Astrocyte of the cerebellum (primary cell): Measurements from ENCODE around the gene CTPS1.

Experiments used
- DNase-seq: peaks from one replicate; pipeline ENCODE4 v3.0.0-alpha.2; 2011; ENCODE audit warnings: low read depth
- H3K4me3 ChIP-seq: 2 replicates; pipeline ENCODE4 v1.5.1; 2011; ENCODE audit warnings: mild to moderate bottlenecking, low read depth, low read length, moderate library complexity
- CTCF ChIP-seq: IDR thresholded peaks from 2 replicates; pipeline ENCODE4 v1.5.1; 2012; ENCODE audit warnings: low read length, low read depth, moderate library complexity, mild to moderate bottlenecking; ENCODE audit errors: missing control alignments
- in situ Hi-C: cut with HindIII; loops from 2 replicates; pipeline ENCODE4 v1.10.0; 2017; ENCODE audit warnings: low sequenced_read_pairs

Gene CTPS1

GRCh38 chr1:40939320-40940059 is 40.0 kb upstream of the CTPS1 start:
- no peak for TF ChIP-seq CTCF
- in situ Hi-C loops, result no loop called here
- H3K4me3 ChIP-seq, result no peak overlapping the region
- no peak for DNase-seq

GRCh38 chr1:40944326-40944725 is 35.2 kb upstream of the CTPS1 start:
- in situ Hi-C loops, result no loop called here
- no peak for TF ChIP-seq CTCF
- no peak overlapping the region for H3K4me3 ChIP-seq
- DNase-seq, result peak; percentile 26

GRCh38 chr1:40944841-40945430 is 34.6 kb upstream of the CTPS1 start:
- no peak for DNase-seq
- TF ChIP-seq CTCF, result no peak
- no peak overlapping the region for H3K4me3 ChIP-seq
- in situ Hi-C loops, result no loop called here

- DNase-seq, result no peak
- TF ChIP-seq CTCF, result no peak
- in situ Hi-C loops, result no loop called here
- no peak overlapping the region for H3K4me3 ChIP-seq
These were observed 34.0 kb upstream of the CTPS1 start for GRCh38 chr1:40945491-40945973.

- peak; percentile 69 for TF ChIP-seq CTCF
- no peak for DNase-seq
- in situ Hi-C loops, result no loop called here
- no peak overlapping the region for H3K4me3 ChIP-seq
These were observed 30.6 kb upstream of the CTPS1 start for GRCh38 chr1:40948741-40949443.

GRCh38 chr1:40949563-40949962 is 29.9 kb upstream of the CTPS1 start:
- DNase-seq, result no peak
- no peak overlapping the region for H3K4me3 ChIP-seq
- in situ Hi-C loops, result no loop called here
- no peak for TF ChIP-seq CTCF
